CD14-positive monocyte (primary cell): ENCODE data around the gene PTTG1IP. TPM values are rescaled to one million over a fixed set of nuclear protein-coding genes. Genes with fewer than 3 reads are reported as not detected.

Source experiments
- DNase-seq, 3 donors: peaks; one replicate each; pipeline ENCODE4 v3.0.0-alpha.2; 2011 to 2022
- H2AFZ ChIP-seq: 2 replicates; pipeline ENCODE4 v1.6.0; 2012; ENCODE audit warnings: mild to moderate bottlenecking, low read depth, low read length, inconsistent platforms; ENCODE audit not compliant: insufficient read depth, poor library complexity, severe bottlenecking
- H3K27ac ChIP-seq, 2 donors: 1 replicate in 1 of 2; 2 replicates in 1 of 2; pipeline ENCODE4 v1.5.1; 2012 to 2013; ENCODE audit warnings: low read length in 2 of 2, control low read depth in 1 of 2, inconsistent platforms in 1 of 2, low read depth in 1 of 2, mild to moderate bottlenecking in 1 of 2
- H3K27me3 ChIP-seq, 2 donors: one replicate each; pipeline versions ENCODE4 v1.6.0 to v1.6.1; 2011 to 2013; ENCODE audit warnings: low read length in 2 of 2; ENCODE audit not compliant: control insufficient read depth in 2 of 2, insufficient read depth in 2 of 2
- H3K36me3 ChIP-seq, 2 donors: replicated peaks in 1 of 2; 1 replicate in 1 of 2; 2 replicates in 1 of 2; pipeline versions ENCODE4 v1.5.1 to v1.6.1; 2012 to 2013; ENCODE audit warnings: low read length in 2 of 2, control low read depth in 1 of 2, inconsistent platforms in 1 of 2, mild to moderate bottlenecking in 1 of 2; ENCODE audit not compliant: insufficient read depth in 2 of 2, control insufficient read depth in 1 of 2
- H3K4me1 ChIP-seq, 2 donors: 1 replicate in 1 of 2; 2 replicates in 1 of 2; pipeline versions ENCODE4 v1.5.1 to v1.6.1; 2012 to 2013; ENCODE audit warnings: low read length in 2 of 2, control low read depth in 1 of 2, inconsistent platforms in 1 of 2, mild to moderate bottlenecking in 1 of 2, moderate library complexity in 1 of 2; ENCODE audit not compliant: insufficient read depth in 2 of 2, control insufficient read depth in 1 of 2
- H3K4me2 ChIP-seq: replicated peaks from 2 replicates; pipeline ENCODE3; 2012; ENCODE audit warnings: low read length, moderate library complexity, mild to moderate bottlenecking; ENCODE audit not compliant: poor library complexity, severe bottlenecking; ENCODE audit errors: extremely low read depth
- H3K4me3 ChIP-seq, 3 experiments: fragments of 200-600 bp in 1 of 3; sonication (generic) in 1 of 3; replicated peaks in 1 of 3; 1 replicate in 2 of 3; 2 replicates in 1 of 3; pipeline ENCODE4 v1.5.1; 2011 to 2013; ENCODE audit warnings: low read length in 3 of 3, mild to moderate bottlenecking in 3 of 3, control low read depth in 2 of 3, low read depth in 2 of 3, inconsistent platforms in 1 of 3, moderate library complexity in 1 of 3
- H3K79me2 ChIP-seq: 2 replicates; pipeline ENCODE4 v1.6.0; 2012; ENCODE audit warnings: mild to moderate bottlenecking, control low read depth, inconsistent platforms, low read length, moderate library complexity; ENCODE audit not compliant: insufficient read depth
- H3K9ac ChIP-seq: 2 replicates; pipeline ENCODE4 v1.6.0; 2017; ENCODE audit warnings: low read length, mild to moderate bottlenecking; ENCODE audit not compliant: insufficient read depth, poor library complexity, severe bottlenecking
- H3K9me3 ChIP-seq, 2 donors: replicated peaks in 1 of 2; 1 replicate in 1 of 2; 2 replicates in 1 of 2; pipeline versions ENCODE4 v1.5.1 to v1.6.1; 2012 to 2013; ENCODE audit warnings: low read length in 2 of 2, control low read depth in 1 of 2; ENCODE audit not compliant: control insufficient read depth in 1 of 2, insufficient read depth in 1 of 2
- H4K20me1 ChIP-seq: 2 replicates; pipeline ENCODE4 v1.6.0; 2012; ENCODE audit warnings: mild to moderate bottlenecking, low read length, control low read depth, moderate library complexity; ENCODE audit not compliant: insufficient read depth
- H3K27ac Mint-ChIP-seq, 7 donors: one replicate each; pipeline ENCODE4 v1.8.0; 2020; ENCODE audit warnings: mild to moderate bottlenecking in 7 of 7, mixed read lengths in 7 of 7, moderate library complexity in 6 of 7, inconsistent platforms in 2 of 7
- H3K27me3 Mint-ChIP-seq, 3 donors: one replicate each; pipeline ENCODE4 v1.8.0; 2021 to 2022; ENCODE audit warnings: low read depth in 3 of 3, mild to moderate bottlenecking in 3 of 3, mixed read lengths in 3 of 3, moderate library complexity in 3 of 3, inconsistent platforms in 1 of 3
- H3K36me3 Mint-ChIP-seq, 2 donors: one replicate each; pipeline ENCODE4 v1.8.0; 2020; ENCODE audit warnings: mixed read lengths in 2 of 2, inconsistent platforms in 1 of 2, mild to moderate bottlenecking in 1 of 2
- H3K4me1 Mint-ChIP-seq: one replicate; pipeline ENCODE4 v1.8.0; 2020; ENCODE audit warnings: mild to moderate bottlenecking, mixed read lengths
- H3K4me3 Mint-ChIP-seq, 2 donors: one replicate each; pipeline ENCODE4 v1.8.0; 2020; ENCODE audit warnings: mild to moderate bottlenecking in 2 of 2, mixed read lengths in 2 of 2, moderate library complexity in 1 of 2
- H3K9me3 Mint-ChIP-seq, 7 donors: one replicate each; pipeline ENCODE4 v1.8.0; 2020 to 2022; ENCODE audit warnings: mixed read lengths in 7 of 7, mild to moderate bottlenecking in 6 of 7, moderate library complexity in 6 of 7, inconsistent platforms in 2 of 7
- WGBS: methylation state at CpG from one replicate; pipeline ENCODE4 v1.1.5; 2013; ENCODE audit warnings: missing lambda C conversion rate; ENCODE audit not compliant: insufficient coverage; 5-methylcytosine and 5-hydroxymethylcytosine counted together
- intact Hi-C, 2 donors: fragments of 100-400 bp; cut with micrococcal nuclease; formaldehyde crosslinking; loops; one replicate each; pipeline versions ENCODE4 v1.15.0 to v1.15.1; 2023
- polyA plus RNA-seq, 3 donors: library from polyadenylated mRNA; depleted of rRNA in 1 of 3; unstranded in 2 of 3; stranded (reverse) in 1 of 3; fragments of 300-500 nt in 2 of 3; fragments of >200 nt in 1 of 3; fragmentation: Illumina TruSeq in 2 of 3; gene quantifications; 1 replicate in 2 of 3; 2 replicates in 1 of 3; pipeline ENCODE4 v1.2.3, GENCODE V29; 2012 to 2021
- TF ChIP-seq, protein P1 (sequence below): fragments of 200-600 bp; IDR thresholded peaks from one replicate; pipeline ENCODE4 v1.8.0; 2022; ENCODE audit warnings: antibody characterized with exemption, mild to moderate bottlenecking

Gene PTTG1IP
- polyA plus RNA-seq, 3 donors, result 118 to 238 (median 206) TPM

DNA sequence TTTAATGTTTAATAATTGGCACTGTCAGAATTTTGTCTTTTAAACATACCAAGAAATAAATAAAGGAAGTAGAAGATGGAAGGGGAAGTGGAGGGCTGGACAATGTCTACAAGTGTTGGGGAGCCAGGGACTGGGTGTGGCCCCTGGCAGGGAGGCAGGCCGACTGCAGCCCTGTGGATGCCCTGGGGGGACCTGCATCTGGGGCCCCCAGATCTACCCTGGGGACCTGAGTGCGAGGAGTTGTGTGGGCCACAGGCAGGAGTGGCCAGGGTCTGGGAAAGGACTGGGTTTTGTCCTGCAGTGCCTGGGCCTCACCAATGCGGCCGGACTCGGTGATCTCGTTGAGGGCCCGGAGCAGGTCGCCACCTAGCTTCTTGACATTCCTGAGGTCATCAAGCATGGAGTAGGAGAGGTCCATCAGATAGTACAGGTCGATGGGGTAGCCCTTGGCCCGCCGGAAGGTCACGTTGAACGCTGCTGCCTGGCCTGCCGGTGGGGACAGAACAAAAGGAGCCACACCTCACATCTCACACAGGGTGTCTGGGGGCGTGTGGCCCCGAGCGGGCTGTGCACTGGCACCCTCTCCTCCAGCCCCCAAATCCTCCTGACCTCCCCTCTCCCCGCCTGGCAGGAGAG lies 29.7 kb upstream of the PTTG1IP start:
- no peaks in the 10 kb centered on the region for H3K9me3 ChIP-seq
- H3K4me1 ChIP-seq, result peaks cover 66 to 86% of the 10 kb centered on the region in 2 donors

GRCh38 chr21:44902268-44903049 lies 29.0 kb upstream of the PTTG1IP start:
- peaks cover 93% of the 10 kb centered on the region for H3K79me2 ChIP-seq
- 90% methylated on average over 22 of the region's 30 CpGs for WGBS
- no peaks in the 10 kb centered on the region for H3K27me3 ChIP-seq
- H3K36me3 ChIP-seq, result peaks cover 95 to 97% of the 10 kb centered on the region in 2 donors
- peak overlapping the region; percentile 23 for H3K4me2 ChIP-seq
- no peak overlapping the region for H3K4me3 Mint-ChIP-seq
- H2AFZ ChIP-seq, result no peak overlapping the region
- peaks cover 66 to 86% of the 10 kb centered on the region in 2 donors for H3K4me1 ChIP-seq
- peaks cover 60% of the 10 kb centered on the region for H3K4me1 Mint-ChIP-seq
- H3K9me3 ChIP-seq, result no peaks in the 10 kb centered on the region
- H3K27ac Mint-ChIP-seq, result peak overlapping the region; percentile 25 to 75 (median 58)
- intact Hi-C loops, result no loop called here
- TF ChIP-seq, protein P1, sequence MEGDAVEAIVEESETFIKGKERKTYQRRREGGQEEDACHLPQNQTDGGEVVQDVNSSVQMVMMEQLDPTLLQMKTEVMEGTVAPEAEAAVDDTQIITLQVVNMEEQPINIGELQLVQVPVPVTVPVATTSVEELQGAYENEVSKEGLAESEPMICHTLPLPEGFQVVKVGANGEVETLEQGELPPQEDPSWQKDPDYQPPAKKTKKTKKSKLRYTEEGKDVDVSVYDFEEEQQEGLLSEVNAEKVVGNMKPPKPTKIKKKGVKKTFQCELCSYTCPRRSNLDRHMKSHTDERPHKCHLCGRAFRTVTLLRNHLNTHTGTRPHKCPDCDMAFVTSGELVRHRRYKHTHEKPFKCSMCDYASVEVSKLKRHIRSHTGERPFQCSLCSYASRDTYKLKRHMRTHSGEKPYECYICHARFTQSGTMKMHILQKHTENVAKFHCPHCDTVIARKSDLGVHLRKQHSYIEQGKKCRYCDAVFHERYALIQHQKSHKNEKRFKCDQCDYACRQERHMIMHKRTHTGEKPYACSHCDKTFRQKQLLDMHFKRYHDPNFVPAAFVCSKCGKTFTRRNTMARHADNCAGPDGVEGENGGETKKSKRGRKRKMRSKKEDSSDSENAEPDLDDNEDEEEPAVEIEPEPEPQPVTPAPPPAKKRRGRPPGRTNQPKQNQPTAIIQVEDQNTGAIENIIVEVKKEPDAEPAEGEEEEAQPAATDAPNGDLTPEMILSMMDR, result no peak
- H3K36me3 Mint-ChIP-seq, result peaks cover 71 to 100% of the 10 kb centered on the region in 2 donors
- peak overlapping the region; percentile 10 to 55 for H3K27ac ChIP-seq
- peaks cover 0 to 1% (median 0%) of the 10 kb centered on the region in 7 donors for H3K9me3 Mint-ChIP-seq
- H3K4me3 ChIP-seq, result no peak overlapping the region
- H3K27me3 Mint-ChIP-seq, result peaks cover 0 to 3% (median 0%) of the 10 kb centered on the region in 3 donors
- H3K9ac ChIP-seq, result no peak overlapping the region
- no peak for DNase-seq
- peaks cover 100% of the 10 kb centered on the region for H4K20me1 ChIP-seq

More for the DNA sequence above, 29.7 kb upstream of the PTTG1IP start:
- no peak overlapping the region for H3K4me3 Mint-ChIP-seq
- peaks cover 0 to 1% (median 0%) of the 10 kb centered on the region in 7 donors for H3K9me3 Mint-ChIP-seq
- no peaks in the 10 kb centered on the region for H3K27me3 ChIP-seq
- TF ChIP-seq, protein P1, result no peak
- H3K27me3 Mint-ChIP-seq, result peaks cover 0 to 3% (median 0%) of the 10 kb centered on the region in 3 donors
- peaks cover 92% of the 10 kb centered on the region in 2 donors for H3K36me3 ChIP-seq
- intact Hi-C loops, result no loop called here
- peak in 2 of 3 donors; percentile 44 to 56 for DNase-seq
- peaks cover 60% of the 10 kb centered on the region for H3K4me1 Mint-ChIP-seq
- H3K36me3 Mint-ChIP-seq, result peaks cover 64 to 97% of the 10 kb centered on the region in 2 donors
- H3K27ac Mint-ChIP-seq, result peak overlapping the region; percentile 58 to 75 (median 72)
- H3K9ac ChIP-seq, result no peak overlapping the region
- H3K27ac ChIP-seq, result peak overlapping the region; percentile 46 to 55
- no peak overlapping the region for H2AFZ ChIP-seq
- H3K4me3 ChIP-seq, result no peak overlapping the region
- H4K20me1 ChIP-seq, result peaks cover 100% of the 10 kb centered on the region
- 86% methylated on average over 17 of the region's 18 CpGs for WGBS
- peak overlapping the region; percentile 23 for H3K4me2 ChIP-seq
- H3K79me2 ChIP-seq, result peaks cover 94% of the 10 kb centered on the region
